DOHH2 (cell line): ENCODE data around the gene PSMD11.

Source experiments
- H3F3A ChIP-seq: fragments of 200-600 bp; sonication (generic), shearing (Covaris generic); 2 replicates; pipeline ENCODE4 v1.6.0; 2016; ENCODE audit warnings: antibody characterized with exemption, mild to moderate bottlenecking; ENCODE audit not compliant: control insufficient read depth, insufficient read depth
- H3K27ac ChIP-seq: fragments of 200-600 bp; sonication (generic); 2 replicates; pipeline ENCODE4 v1.5.1; 2014; ENCODE audit warnings: low read depth, mild to moderate bottlenecking, low read length, moderate library complexity
- H3K27me3 ChIP-seq: fragments of 200-600 bp; sonication (generic); 2 replicates; pipeline ENCODE4 v1.6.1; 2014; ENCODE audit warnings: mild to moderate bottlenecking, low read length, mixed read lengths; ENCODE audit not compliant: control insufficient read depth
- H3K36me3 ChIP-seq: fragments of 200-600 bp; sonication (generic); 2 replicates; pipeline ENCODE4 v1.6.1; 2014; ENCODE audit warnings: mild to moderate bottlenecking, low read length, moderate library complexity, mixed read lengths; ENCODE audit not compliant: control insufficient read depth
- H3K4me1 ChIP-seq: fragments of 200-600 bp; sonication (generic); 2 replicates; pipeline ENCODE4 v1.6.1; 2014; ENCODE audit warnings: mild to moderate bottlenecking, low read length, mixed read lengths; ENCODE audit not compliant: control insufficient read depth
- H3K4me2 ChIP-seq: fragments of 200-600 bp; sonication (generic); 2 replicates; pipeline ENCODE4 v1.6.0; 2014; ENCODE audit warnings: mild to moderate bottlenecking, low read length, moderate library complexity
- H3K4me3 ChIP-seq: fragments of 200-600 bp; sonication (generic); 2 replicates; pipeline ENCODE4 v1.5.1; 2014; ENCODE audit warnings: mild to moderate bottlenecking, low read length, mixed read lengths
- H3K79me2 ChIP-seq: fragments of 200-600 bp; sonication (generic); 2 replicates; pipeline ENCODE4 v1.6.1; 2014; ENCODE audit warnings: mild to moderate bottlenecking, low read length, mixed read lengths; ENCODE audit not compliant: control insufficient read depth
- H3K9me2 ChIP-seq: fragments of 200-600 bp; sonication (generic); replicated peaks from 2 replicates; pipeline ENCODE4 v1.6.1; 2014; ENCODE audit warnings: mild to moderate bottlenecking, low read length, mixed read lengths; ENCODE audit not compliant: control insufficient read depth
- H3K9me3 ChIP-seq: fragments of 200-600 bp; sonication (generic); 2 replicates; pipeline ENCODE4 v1.6.1; 2014; ENCODE audit warnings: antibody characterized with exemption, low read length, mixed read lengths; ENCODE audit not compliant: control insufficient read depth, insufficient read depth
- H4K20me1 ChIP-seq: fragments of 200-600 bp; sonication (generic); 2 replicates; pipeline ENCODE4 v1.6.0; 2014; ENCODE audit warnings: low read depth, mild to moderate bottlenecking, antibody characterized with exemption, low read length, moderate library complexity; ENCODE audit not compliant: control insufficient read depth, insufficient read depth
- EZH2phosphoT487 ChIP-seq: fragments of 200-600 bp; sonication (generic); IDR thresholded peaks from 2 replicates; pipeline ENCODE4 v1.6.1; 2017; ENCODE audit warnings: borderline replicate concordance, mild to moderate bottlenecking, antibody characterized with exemption, low read length, moderate library complexity, mixed read lengths
- TF ChIP-seq, protein P1 (sequence below): fragments of 200-600 bp; sonication (generic); IDR thresholded peaks from one replicate; pipeline ENCODE4 v1.5.1; 2014; ENCODE audit warnings: antibody characterized with exemption, mild to moderate bottlenecking, low read depth, low read length; ENCODE audit not compliant: poor library complexity, severe bottlenecking

PSMD11 gene

DNA sequence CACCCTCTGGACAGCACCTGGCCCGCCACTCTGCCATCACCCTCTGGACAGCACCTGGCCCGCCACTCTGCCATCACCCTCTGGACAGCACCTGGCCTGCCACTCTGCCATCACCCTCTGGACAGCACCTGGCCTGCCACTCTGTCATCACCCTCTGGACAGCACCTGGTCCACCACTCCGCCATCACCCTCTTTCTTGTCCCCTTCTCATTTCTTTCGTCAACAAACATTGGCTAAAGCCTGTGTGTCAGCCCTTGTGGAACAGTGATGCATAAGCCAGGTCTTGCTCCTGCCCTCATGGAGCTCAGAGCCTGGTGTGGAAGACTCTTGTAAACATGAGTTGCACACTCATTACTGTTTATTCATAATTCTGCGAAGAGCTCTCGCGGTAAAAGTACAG lies 73.7 kb downstream of the PSMD11 start:
- H3K4me2 ChIP-seq: no peak overlapping the region
- H3K27ac ChIP-seq: no peak overlapping the region
- H3F3A ChIP-seq: 0 out of 2 replicates have a peak, but pooled peaks cover 2% of the 10 kb centered on the region
- H3K79me2 ChIP-seq: no peaks in the 10 kb centered on the region
- no peaks in the 10 kb centered on the region for H3K9me3 ChIP-seq
- no peak overlapping the region for H3K4me3 ChIP-seq
- no peaks in the 10 kb centered on the region for H4K20me1 ChIP-seq
- no peaks in the 10 kb centered on the region for H3K36me3 ChIP-seq
- no peaks in the 10 kb centered on the region for H3K9me2 ChIP-seq
- TF ChIP-seq, protein P1, sequence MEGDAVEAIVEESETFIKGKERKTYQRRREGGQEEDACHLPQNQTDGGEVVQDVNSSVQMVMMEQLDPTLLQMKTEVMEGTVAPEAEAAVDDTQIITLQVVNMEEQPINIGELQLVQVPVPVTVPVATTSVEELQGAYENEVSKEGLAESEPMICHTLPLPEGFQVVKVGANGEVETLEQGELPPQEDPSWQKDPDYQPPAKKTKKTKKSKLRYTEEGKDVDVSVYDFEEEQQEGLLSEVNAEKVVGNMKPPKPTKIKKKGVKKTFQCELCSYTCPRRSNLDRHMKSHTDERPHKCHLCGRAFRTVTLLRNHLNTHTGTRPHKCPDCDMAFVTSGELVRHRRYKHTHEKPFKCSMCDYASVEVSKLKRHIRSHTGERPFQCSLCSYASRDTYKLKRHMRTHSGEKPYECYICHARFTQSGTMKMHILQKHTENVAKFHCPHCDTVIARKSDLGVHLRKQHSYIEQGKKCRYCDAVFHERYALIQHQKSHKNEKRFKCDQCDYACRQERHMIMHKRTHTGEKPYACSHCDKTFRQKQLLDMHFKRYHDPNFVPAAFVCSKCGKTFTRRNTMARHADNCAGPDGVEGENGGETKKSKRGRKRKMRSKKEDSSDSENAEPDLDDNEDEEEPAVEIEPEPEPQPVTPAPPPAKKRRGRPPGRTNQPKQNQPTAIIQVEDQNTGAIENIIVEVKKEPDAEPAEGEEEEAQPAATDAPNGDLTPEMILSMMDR: no peak
- TF ChIP-seq EZH2phosphoT487: no peak
- peaks cover 66% of the 10 kb centered on the region for H3K4me1 ChIP-seq
- H3K27me3 ChIP-seq: peaks cover 76% of the 10 kb centered on the region

- H3K9me3 ChIP-seq: no peaks in the 10 kb centered on the region
- H3K9me2 ChIP-seq: no peaks in the 10 kb centered on the region
- TF ChIP-seq, protein P1: no peak
- no peak for TF ChIP-seq EZH2phosphoT487
- peaks cover 7% of the 10 kb centered on the region for H3F3A ChIP-seq
- no peak overlapping the region for H3K27ac ChIP-seq
- H3K4me2 ChIP-seq: peak overlapping the region; percentile 65
- peaks cover 73% of the 10 kb centered on the region for H3K4me1 ChIP-seq
- H3K4me3 ChIP-seq: peak overlapping the region; percentile 56; the same call in 1 of the 2 replicates
- H3K36me3 ChIP-seq: no peaks in the 10 kb centered on the region
- H3K27me3 ChIP-seq: peaks cover 68% of the 10 kb centered on the region
- H3K79me2 ChIP-seq: no peaks in the 10 kb centered on the region
- no peaks in the 10 kb centered on the region for H4K20me1 ChIP-seq
These were observed 74.4 kb downstream of the PSMD11 start for GRCh38 chr17:32518646-32519227.

DNA sequence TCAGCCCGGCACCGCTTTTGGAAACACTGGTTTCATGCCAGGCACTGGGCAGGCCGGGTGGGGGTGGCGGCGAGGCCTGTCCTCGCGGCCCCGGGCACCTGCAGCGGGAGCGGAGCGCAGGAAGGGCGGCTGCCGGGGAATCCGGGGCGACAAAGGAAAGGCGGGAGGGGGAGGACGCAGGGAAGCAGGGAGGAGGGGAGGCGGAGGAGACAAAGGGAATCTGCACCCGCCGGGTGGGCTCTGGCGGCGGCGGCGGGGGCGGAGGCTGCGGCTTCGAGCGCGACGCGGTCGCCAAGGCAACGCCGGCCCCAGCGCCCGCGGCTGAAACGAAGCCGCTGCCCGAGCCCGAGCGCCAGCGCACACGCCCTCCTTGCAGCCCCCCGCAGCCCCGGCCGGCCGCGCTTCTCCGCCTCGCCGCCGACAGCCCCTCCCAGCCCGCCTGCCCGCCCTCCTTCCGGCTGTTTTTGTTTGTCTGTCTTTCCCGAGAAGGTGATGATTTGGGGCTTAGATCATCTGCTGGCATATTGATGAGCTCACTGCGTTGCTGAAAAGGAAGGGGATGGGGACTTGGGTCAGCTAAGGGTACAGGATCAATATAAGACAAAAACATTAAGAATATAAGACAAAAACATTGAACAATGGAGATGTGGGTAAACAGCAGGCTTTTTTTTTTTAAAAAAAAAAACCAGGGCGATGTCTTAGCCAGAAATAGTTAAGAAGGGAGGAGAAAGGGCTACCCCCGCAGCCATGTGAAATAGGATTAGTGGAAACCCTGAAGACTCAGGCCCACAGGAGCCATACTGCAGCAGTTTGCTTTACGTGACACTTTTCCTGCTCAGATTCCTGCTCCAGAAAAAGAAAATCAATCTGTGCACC lies 75.2 kb downstream of the PSMD11 start:
- Histone ChIP-seq H3K4me1 (peaks cover 80% of the 10 kb centered on the region), H3K79me2 (no peaks in the 10 kb centered on the region), H4K20me1 (no peaks in the 10 kb centered on the region), H3K4me2 (peak overlapping the region; percentile 65), H3K36me3 (no peaks in the 10 kb centered on the region), H3K9me3 (no peaks in the 10 kb centered on the region), H3K27ac (no peak overlapping the region), H3K4me3 (peak overlapping the region; percentile 56), H3F3A (peaks cover 13% of the 10 kb centered on the region), H3K9me2 (no peaks in the 10 kb centered on the region), H3K27me3 (peaks cover 67% of the 10 kb centered on the region)
- TF ChIP-seq, protein P1: no peak
- no peak for TF ChIP-seq EZH2phosphoT487
